Suprapubic skin (tissue), 4 donors: ENCODE data around the gene CCDC138. TPM values are rescaled to one million over a fixed set of nuclear protein-coding genes. Genes with fewer than 3 reads are reported as not detected.

ENCODE experiments used
- DNase-seq, 2 donors: peaks; one replicate each; pipeline ENCODE4 v3.0.0-alpha.2; 2019; ENCODE audit warnings: low spot score in 2 of 2
- H3K27ac ChIP-seq: fragments of 200-600 bp; sonication (generic); one replicate; pipeline ENCODE4 v1.5.1; 2019
- H3K27me3 ChIP-seq: fragments of 200-600 bp; sonication (generic); one replicate; pipeline ENCODE4 v1.5.1; 2019
- H3K36me3 ChIP-seq: fragments of 200-600 bp; sonication (generic); one replicate; pipeline ENCODE4 v1.5.1; 2019
- H3K4me1 ChIP-seq: fragments of 200-600 bp; sonication (generic); one replicate; pipeline ENCODE4 v1.5.1; 2019
- H3K4me3 ChIP-seq: fragments of 200-600 bp; sonication (generic); one replicate; pipeline ENCODE4 v1.5.1; 2019; ENCODE audit warnings: mild to moderate bottlenecking
- H3K9me3 ChIP-seq: fragments of 200-600 bp; sonication (generic); one replicate; pipeline ENCODE4 v1.5.1; 2019
- CTCF ChIP-seq, 2 donors: fragments of 200-600 bp in 1 of 2; fragments of 450-650 bp in 1 of 2; sonication (generic) in 1 of 2; IDR thresholded peaks; one replicate each; pipeline ENCODE4 v1.5.1; 2016 to 2019; ENCODE audit warnings: antibody characterized with exemption in 2 of 2, mild to moderate bottlenecking in 1 of 2, moderate library complexity in 1 of 2
- EP300 ChIP-seq: sonication (generic); formaldehyde crosslinking; IDR thresholded peaks from one replicate; pipeline ENCODE4 v1.6.1; 2017; ENCODE audit warnings: antibody characterized with exemption
- POLR2A ChIP-seq, 2 donors: fragments of 450-650 bp; IDR thresholded peaks; one replicate each; pipeline ENCODE4 v1.6.1; 2017; ENCODE audit warnings: antibody characterized with exemption in 2 of 2, mild to moderate bottlenecking in 2 of 2, moderate library complexity in 2 of 2
- POLR2AphosphoS5 ChIP-seq, 3 donors: sonication (generic); formaldehyde crosslinking; IDR thresholded peaks; one replicate each; pipeline ENCODE4 v1.6.1; 2017; ENCODE audit warnings: antibody characterized with exemption in 3 of 3
- WGBS: methylation state at CpG from one replicate; pipeline ENCODE4 v1.1.5; 2018; 5-methylcytosine and 5-hydroxymethylcytosine counted together
- total RNA-seq, 4 donors: library from RNA; depleted of rRNA; stranded (reverse); fragments of >200 nt; gene quantifications; one replicate each; pipeline ENCODE4 v1.1.0, GENCODE V29; 2016

The CCDC138 gene
- total RNA-seq, 4 donors from 2014 or later, result 1.4 to 9.3 (median 4.9) TPM

GRCh38 chr2:108919571-108920373 lies 133.2 kb downstream of the CCDC138 start:
- WGBS, result 91% methylated on average over 15 of the region's 19 CpGs
- peak in 1 of 2 donors; percentile 41 for DNase-seq
- Histone ChIP-seq H3K9me3 (no peaks in the 10 kb centered on the region), H3K4me3 (no peak overlapping the region), H3K27me3 (no peaks in the 10 kb centered on the region), H3K36me3 (no peaks in the 10 kb centered on the region), H3K27ac (no peak overlapping the region), H3K4me1 (peaks cover 20% of the 10 kb centered on the region)
- TF ChIP-seq POLR2A (IDR thresholded peaks at IDR 0.05) (no peak), EP300 (no peak)

- Histone ChIP-seq H3K4me3 (no peak overlapping the region), H3K27ac (no peak overlapping the region), H3K27me3 (no peaks in the 10 kb centered on the region), H3K4me1 (peaks cover 20% of the 10 kb centered on the region), H3K9me3 (no peaks in the 10 kb centered on the region), H3K36me3 (no peaks in the 10 kb centered on the region)
- DNase-seq, result peak in 1 of 2 donors; percentile 54
- TF ChIP-seq EP300 (no peak), CTCF (IDR thresholded peaks at IDR 0.05) (no peak), POLR2A (IDR thresholded peaks at IDR 0.05) (no peak), POLR2AphosphoS5 (IDR thresholded peaks at IDR 0.05) (no peak)
- WGBS, result 80% methylated on average over 7 of the region's 7 CpGs
Measured at GRCh38 chr2:108920686-108921085, 134.1 kb downstream of the CCDC138 start.

GRCh38 chr2:108921096-108922030 lies 134.8 kb downstream of the CCDC138 start:
- TF ChIP-seq POLR2A (IDR thresholded peaks at IDR 0.05), result no peak
- no peak for TF ChIP-seq EP300
- no peak for TF ChIP-seq POLR2AphosphoS5 (IDR thresholded peaks at IDR 0.05)
- TF ChIP-seq CTCF (IDR thresholded peaks at IDR 0.05), result no peak
- Histone ChIP-seq H3K36me3 (no peaks in the 10 kb centered on the region), H3K4me3 (no peak overlapping the region), H3K27ac (no peak overlapping the region), H3K9me3 (no peaks in the 10 kb centered on the region), H3K4me1 (peaks cover 20% of the 10 kb centered on the region), H3K27me3 (no peaks in the 10 kb centered on the region)
- WGBS, result 68% methylated on average over 6 of the region's 16 CpGs
- peak in 1 of 2 donors; percentile 74 for DNase-seq

GRCh38 chr2:108922141-108922915 lies 135.8 kb downstream of the CCDC138 start:
- Histone ChIP-seq H3K27ac (peak overlapping the region; percentile 26), H3K9me3 (no peaks in the 10 kb centered on the region), H3K36me3 (no peaks in the 10 kb centered on the region), H3K27me3 (no peaks in the 10 kb centered on the region), H3K4me1 (peaks cover 20% of the 10 kb centered on the region), H3K4me3 (no peak overlapping the region)
- 56% methylated on average over 8 of the region's 11 CpGs for WGBS
- TF ChIP-seq POLR2A (IDR thresholded peaks at IDR 0.05) (no peak), CTCF (IDR thresholded peaks at IDR 0.05) (no peak), POLR2AphosphoS5 (IDR thresholded peaks at IDR 0.05) (no peak), EP300 (no peak)
- peak in 1 of 2 donors; percentile 77 for DNase-seq

GRCh38 chr2:108923019-108923700 lies 136.6 kb downstream of the CCDC138 start:
- Histone ChIP-seq H3K36me3 (no peaks in the 10 kb centered on the region), H3K27ac (no peak overlapping the region), H3K4me1 (peaks cover 20% of the 10 kb centered on the region), H3K27me3 (no peaks in the 10 kb centered on the region), H3K4me3 (no peak overlapping the region), H3K9me3 (no peaks in the 10 kb centered on the region)
- WGBS, result 67% methylated on average over 12 of the region's 12 CpGs
- TF ChIP-seq EP300 (no peak), POLR2AphosphoS5 (IDR thresholded peaks at IDR 0.05) (peak in 2 of 3 donors; percentile 21 to 39)
- DNase-seq, result peak in 1 of 2 donors; percentile 67
